ENCODE measurements around the gene CLEC3B. TPM values are rescaled to one million over a fixed set of nuclear protein-coding genes. Genes with fewer than 3 reads are reported as not detected.
A peak's percentile ranks its signal among the peaks of the same experiment; 100 is the strongest.
"Not testable (repeated sequence)": the region's sequence is repeated elsewhere in the genome, so short reads cannot be mapped to it uniquely, and the experiment has no call there.

The CLEC3B gene
- total RNA-seq, 1 donor from 2014 or later: 70.8 TPM

GRCh38 chr3:45029216-45029615, 3.1 kb downstream of the CLEC3B start:
- intact Hi-C loops (cut with DNase I): loop anchor here (5.0 kb wide), 1 partner anchor 52 kb away; the partner anchor contains the start of genes EXOSC7 and ZDHHC3
- DNase-seq (ENCODE audit: missing footprints) (no peak), ATAC-seq (no peak)

- DNase-seq (ENCODE audit: missing footprints) (no peak), ATAC-seq (no peak)
- intact Hi-C loops (cut with DNase I): loop anchor here (5.0 to 10.0 kb wide), 3 partner anchors 52 to 625 kb away; partner anchors contain the start of genes EXOSC7, TMEM42 and ZDHHC3
Observed at GRCh38 chr3:45029661-45030060, 3.6 kb downstream of the CLEC3B start.

- DNase-seq (ENCODE audit: missing footprints) (no peak), ATAC-seq (no peak)
- intact Hi-C loops (cut with DNase I): loop anchor here (10.0 kb wide), 2 partner anchors 167 to 623 kb away; partner anchors contain the start of gene TMEM42
Observed at GRCh38 chr3:45031531-45031930, 5.4 kb downstream of the CLEC3B start.

- intact Hi-C loops (cut with DNase I): loop anchor here (10.0 kb wide), 2 partner anchors 167 to 623 kb away; partner anchors contain the start of gene TMEM42
- no peak for ATAC-seq
- DNase-seq (ENCODE audit: missing footprints): no peak
Observed at GRCh38 chr3:45032113-45032512, 6.0 kb downstream of the CLEC3B start.

GRCh38 chr3:45033791-45034190, 7.7 kb downstream of the CLEC3B start:
- intact Hi-C loops (cut with DNase I): loop anchor here (10.0 kb wide), 2 partner anchors 169 to 621 kb away; partner anchors contain the start of gene TMEM42
- DNase-seq (ENCODE audit: missing footprints) (no peak), ATAC-seq (no peak)

GRCh38 chr3:45034612-45035252, 8.6 kb downstream of the CLEC3B start:
- peak; percentile 65 for ATAC-seq
- DNase-seq (ENCODE audit: missing footprints): peak; percentile 88
- intact Hi-C loops (cut with DNase I): loop anchor here (5.0 to 10.0 kb wide), 3 partner anchors 170 to 620 kb away; partner anchors contain the start of gene TMEM42

GRCh38 chr3:45035441-45036301, 9.6 kb downstream of the CLEC3B start:
- DNase-seq (ENCODE audit: missing footprints) (peak; percentile 71), ATAC-seq (peak; percentile 49)
- intact Hi-C loops (cut with DNase I): loop anchor here (5.0 to 10.0 kb wide), 3 partner anchors 171 to 619 kb away; partner anchors contain the start of gene TMEM42

GRCh38 chr3:45037720-45038455, 11.8 kb downstream of the CLEC3B start:
- DNase-seq (ENCODE audit: missing footprints) (peak; percentile 90), ATAC-seq (peak; percentile 74)
- intact Hi-C loops (cut with DNase I): loop anchor here (1.0 to 10.0 kb wide), 4 partner anchors 26 to 617 kb away; partner anchors contain the start of gene TMEM42

GRCh38 chr3:45041666-45042065, 15.6 kb downstream of the CLEC3B start:
- ATAC-seq (no peak), DNase-seq (ENCODE audit: missing footprints) (no peak)
- intact Hi-C loops (cut with DNase I): no loop called here

- DNase-seq (ENCODE audit: missing footprints): no peak
- ATAC-seq: no peak
- intact Hi-C loops (cut with DNase I): no loop called here
Observed at GRCh38 chr3:45042162-45042561, 16.1 kb downstream of the CLEC3B start.

GRCh38 chr3:45043728-45044299, 17.7 kb downstream of the CLEC3B start:
- DNase-seq (ENCODE audit: missing footprints) (no peak), ATAC-seq (no peak)
- intact Hi-C loops (cut with DNase I): no loop called here

GRCh38 chr3:45048244-45048643, 22.1 kb downstream of the CLEC3B start:
- ATAC-seq: no peak
- intact Hi-C loops (cut with DNase I): no loop called here
- DNase-seq (ENCODE audit: missing footprints): no peak

GRCh38 chr3:45049807-45050206, 23.7 kb downstream of the CLEC3B start:
- ATAC-seq (no peak), DNase-seq (ENCODE audit: missing footprints) (no peak)
- intact Hi-C loops (cut with DNase I): no loop called here

GRCh38 chr3:45051685-45052084, 25.6 kb downstream of the CLEC3B start:
- ATAC-seq (no peak), DNase-seq (ENCODE audit: missing footprints) (no peak)
- intact Hi-C loops (cut with DNase I): no loop called here

GRCh38 chr3:45053805-45054195, 27.7 kb downstream of the CLEC3B start:
- DNase-seq (ENCODE audit: missing footprints); ATAC-seq; intact Hi-C loops (cut with DNase I): not testable (repeated sequence)

GRCh38 chr3:45054196-45054857, 28.2 kb downstream of the CLEC3B start:
- ATAC-seq: no peak
- no peak for DNase-seq (ENCODE audit: missing footprints)
- intact Hi-C loops (cut with DNase I): no loop called here

GRCh38 chr3:45055032-45055410, 28.9 kb downstream of the CLEC3B start:
- no peak for DNase-seq (ENCODE audit: missing footprints)
- ATAC-seq: no peak
- intact Hi-C loops (cut with DNase I): no loop called here
